Suppressor macrophage treated with lipopolysaccharide for 4 hours (primary cell): Measurements from ENCODE around the gene SYCE1.
"Not testable (repeated sequence)": the region's sequence is repeated elsewhere in the genome, so short reads cannot be mapped to it uniquely, and the experiment has no call there.

ENCODE experiments used
- DNase-seq: peaks from one replicate; pipeline ENCODE4 v3.0.0-alpha.2; 2020

The SYCE1 gene

GRCh38 chr10:133565441-133566294, at the start of gene SYCE1:
TSS of gene SYCE1 (minus strand) at chr10:133565583. CDS start at chr10:133565529, 54 bp downstream.
- DNase-seq = no peak

GRCh38 chr10:133614830-133615580, 49.6 kb upstream of the SYCE1 start:
- DNase-seq = no peak

GRCh38 chr10:133613699-133614098, 48.3 kb upstream of the SYCE1 start:
- DNase-seq = no peak

GRCh38 chr10:133611079-133611478, 45.7 kb upstream of the SYCE1 start:
- no peak for DNase-seq

- DNase-seq = peak; percentile 26
Measured at GRCh38 chr10:133608855-133609254, 43.5 kb upstream of the SYCE1 start.

- not testable (repeated sequence) for DNase-seq
Measured at GRCh38 chr10:133603434-133603833, 38.1 kb upstream of the SYCE1 start.

- no peak for DNase-seq
Measured at GRCh38 chr10:133600657-133601056, 35.3 kb upstream of the SYCE1 start.

- not testable (repeated sequence) for DNase-seq
Measured at GRCh38 chr10:133599869-133600268, 34.5 kb upstream of the SYCE1 start.

- DNase-seq = no peak
Measured at GRCh38 chr10:133592716-133593115, 27.3 kb upstream of the SYCE1 start.

GRCh38 chr10:133590970-133591359, 25.6 kb upstream of the SYCE1 start:
- no peak for DNase-seq

- no peak for DNase-seq
Measured at GRCh38 chr10:133590226-133590969, 25.0 kb upstream of the SYCE1 start.

GRCh38 chr10:133577037-133577436, 11.7 kb upstream of the SYCE1 start:
- not testable (repeated sequence) for DNase-seq

GRCh38 chr10:133573460-133573859, 8.1 kb upstream of the SYCE1 start:
- not testable (repeated sequence) for DNase-seq

GRCh38 chr10:133572055-133572454, 6.7 kb upstream of the SYCE1 start:
- DNase-seq = not testable (repeated sequence)

- not testable (repeated sequence) for DNase-seq
Measured at GRCh38 chr10:133569801-133570200, 4.4 kb upstream of the SYCE1 start.

GRCh38 chr10:133568831-133569527, 3.6 kb upstream of the SYCE1 start:
- not testable (repeated sequence) for DNase-seq

- no peak for DNase-seq
Measured at GRCh38 chr10:133568287-133568614, 2.9 kb upstream of the SYCE1 start.

GRCh38 chr10:133567609-133568286, 2.4 kb upstream of the SYCE1 start:
- DNase-seq = no peak

GRCh38 chr10:133567119-133567518, 1.7 kb upstream of the SYCE1 start:
- no peak for DNase-seq

- no peak for DNase-seq
Measured at GRCh38 chr10:133564816-133565215, 567 bp downstream of the SYCE1 start.

GRCh38 chr10:133559216-133559615, 6.2 kb downstream of the SYCE1 start:
- no peak for DNase-seq

- no peak for DNase-seq
Measured at GRCh38 chr10:133557381-133557780, 8.0 kb downstream of the SYCE1 start.
